MCF 10A (cell line): Measurements from ENCODE around the gene FAM53A. TPM values are rescaled to one million over a fixed set of nuclear protein-coding genes. Genes with fewer than 3 reads are reported as not detected.

ENCODE experiments used
- BruUV-seq: library from RNA; stranded (reverse); fragments of 400-500 nt; replicated peaks from 2 replicates; lab custom pipeline; 2021; lab: Mats Ljungman, UMichigan
- CTCF ChIA-PET: fragments of 300-600 bp; sonication (Branson Sonifier 250); formaldehyde crosslinking; extraction: SDS; loops from one replicate; lab custom pipeline; 2021; ENCODE audit warnings: antibody characterized with exemption, inconsistent platforms; lab: Yijun Ruan, JAX
- POLR2A ChIA-PET: fragments of 300-600, 350-650 bp; sonication (Branson Sonifier 250); formaldehyde crosslinking; extraction: SDS; loops from one replicate; lab custom pipeline; 2020; ENCODE audit warnings: antibody characterized with exemption, inconsistent platforms; lab: Yijun Ruan, JAX
- DNase-seq: peaks from one replicate; pipeline ENCODE4 v3.0.0-alpha.2; 2018; ENCODE audit not compliant: unreplicated experiment
- H3K27ac Mint-ChIP-seq: one replicate; pipeline ENCODE4 v1.8.0; 2022; ENCODE audit warnings: mild to moderate bottlenecking, low read depth, mixed read lengths; ENCODE audit not compliant: unreplicated experiment
- H3K27me3 Mint-ChIP-seq: one replicate; pipeline ENCODE4 v1.8.0; 2022; ENCODE audit warnings: mixed read lengths; ENCODE audit not compliant: insufficient read depth, unreplicated experiment
- H3K36me3 Mint-ChIP-seq: one replicate; pipeline ENCODE4 v1.8.0; 2022; ENCODE audit warnings: mild to moderate bottlenecking, moderate library complexity, mixed read lengths; ENCODE audit not compliant: insufficient read depth, unreplicated experiment
- H3K4me1 Mint-ChIP-seq: one replicate; pipeline ENCODE4 v1.8.0; 2022; ENCODE audit warnings: mixed read lengths; ENCODE audit not compliant: insufficient read depth, unreplicated experiment
- H3K4me3 Mint-ChIP-seq: one replicate; pipeline ENCODE4 v1.8.0; 2022; ENCODE audit warnings: mild to moderate bottlenecking, moderate library complexity, mixed read lengths; ENCODE audit not compliant: unreplicated experiment
- H3K9me3 Mint-ChIP-seq: one replicate; pipeline ENCODE4 v1.8.0; 2022; ENCODE audit warnings: mixed read lengths; ENCODE audit not compliant: unreplicated experiment
- intact Hi-C: fragments of 100-400 bp; cut with micrococcal nuclease; formaldehyde crosslinking; loops from 2 replicates; pipeline ENCODE4 v1.14.1; 2022
- total RNA-seq: library from RNA; stranded (reverse); gene quantifications from 2 replicates; pipeline ENCODE4 v1.2.3, GENCODE V29; 2022
- TF ChIP-seq, protein P1 (sequence below): fragments of 200-600 bp; IDR thresholded peaks from one replicate; pipeline ENCODE4 v1.8.0; 2022; ENCODE audit warnings: antibody characterized with exemption, mild to moderate bottlenecking; ENCODE audit not compliant: unreplicated experiment

Gene FAM53A
- total RNA-seq, 1 experiment from 2014 or later = 6.6 TPM

DNA sequence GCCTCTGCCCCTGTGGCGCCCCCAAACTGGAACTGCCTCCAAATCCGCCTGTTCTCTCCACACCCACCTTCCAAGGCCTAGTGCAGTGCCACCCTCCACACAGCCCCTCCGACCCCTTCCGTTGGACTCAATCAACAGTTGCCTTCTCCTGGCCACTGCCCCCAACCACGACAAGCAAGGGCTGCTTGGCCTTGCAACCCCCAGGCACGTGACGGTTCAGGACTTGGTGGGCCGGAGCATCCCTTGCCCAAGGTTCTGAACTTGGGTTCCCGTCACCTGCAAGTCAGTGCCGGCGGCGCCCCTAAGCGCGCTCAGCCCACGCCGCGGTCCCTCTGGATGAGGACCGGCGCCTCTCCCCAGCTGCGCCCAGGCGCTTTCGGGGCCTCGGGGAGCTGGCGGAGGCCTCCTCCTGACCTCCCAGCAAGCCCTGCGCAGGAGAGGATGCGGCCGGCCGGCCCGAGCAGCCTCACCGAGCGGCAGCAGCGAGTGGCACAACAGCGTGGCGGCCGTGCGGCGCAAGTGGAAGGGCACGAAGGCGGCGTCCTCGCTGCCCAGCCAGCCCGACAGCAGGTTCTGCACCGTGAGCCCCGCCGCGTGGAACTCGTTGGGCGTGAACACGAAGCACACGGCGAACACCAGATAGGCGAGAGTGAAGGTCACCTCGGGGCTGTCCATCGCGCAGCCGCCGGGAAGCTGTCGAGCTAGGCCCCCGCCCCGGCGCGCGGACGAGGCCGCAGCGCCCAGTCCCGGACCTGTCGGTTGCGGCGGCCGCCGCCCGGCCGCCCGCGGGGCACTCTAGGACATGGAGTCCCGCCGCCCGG is 36.3 kb upstream of the FAM53A start:
- peaks cover 19% of the 10 kb centered on the region for H3K4me1 Mint-ChIP-seq
- H3K27me3 Mint-ChIP-seq = no peaks in the 10 kb centered on the region
- H3K4me3 Mint-ChIP-seq = peak overlapping the region; percentile 93
- peak; percentile 30 for DNase-seq
- intact Hi-C loops = loop anchor here (10.0 kb wide), 1 partner anchor 376 kb away; the partner anchor contains the start of gene UVSSA
- no TSS peak for BruUV-seq
- H3K9me3 Mint-ChIP-seq = no peaks in the 10 kb centered on the region
- CTCF ChIA-PET = interaction anchor here (0.6 to 1.9 kb wide), 5 partner anchors 10 to 358 kb away, joined by 3 to 7 read pairs (median 3); no protein-coding TSS in a partner anchor
- peak overlapping the region; percentile 81 for H3K27ac Mint-ChIP-seq
- H3K36me3 Mint-ChIP-seq = peaks cover 16% of the 10 kb centered on the region
- TF ChIP-seq, protein P1, sequence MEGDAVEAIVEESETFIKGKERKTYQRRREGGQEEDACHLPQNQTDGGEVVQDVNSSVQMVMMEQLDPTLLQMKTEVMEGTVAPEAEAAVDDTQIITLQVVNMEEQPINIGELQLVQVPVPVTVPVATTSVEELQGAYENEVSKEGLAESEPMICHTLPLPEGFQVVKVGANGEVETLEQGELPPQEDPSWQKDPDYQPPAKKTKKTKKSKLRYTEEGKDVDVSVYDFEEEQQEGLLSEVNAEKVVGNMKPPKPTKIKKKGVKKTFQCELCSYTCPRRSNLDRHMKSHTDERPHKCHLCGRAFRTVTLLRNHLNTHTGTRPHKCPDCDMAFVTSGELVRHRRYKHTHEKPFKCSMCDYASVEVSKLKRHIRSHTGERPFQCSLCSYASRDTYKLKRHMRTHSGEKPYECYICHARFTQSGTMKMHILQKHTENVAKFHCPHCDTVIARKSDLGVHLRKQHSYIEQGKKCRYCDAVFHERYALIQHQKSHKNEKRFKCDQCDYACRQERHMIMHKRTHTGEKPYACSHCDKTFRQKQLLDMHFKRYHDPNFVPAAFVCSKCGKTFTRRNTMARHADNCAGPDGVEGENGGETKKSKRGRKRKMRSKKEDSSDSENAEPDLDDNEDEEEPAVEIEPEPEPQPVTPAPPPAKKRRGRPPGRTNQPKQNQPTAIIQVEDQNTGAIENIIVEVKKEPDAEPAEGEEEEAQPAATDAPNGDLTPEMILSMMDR = no peak
- POLR2A ChIA-PET = interaction anchor here (0.6 to 4.7 kb wide), 14 partner anchors 8 to 749 kb away, joined by 3 to 63 read pairs (median 3); partner anchors contain the start of genes LETM1, RNF4, SLBP and UVSSA

DNA sequence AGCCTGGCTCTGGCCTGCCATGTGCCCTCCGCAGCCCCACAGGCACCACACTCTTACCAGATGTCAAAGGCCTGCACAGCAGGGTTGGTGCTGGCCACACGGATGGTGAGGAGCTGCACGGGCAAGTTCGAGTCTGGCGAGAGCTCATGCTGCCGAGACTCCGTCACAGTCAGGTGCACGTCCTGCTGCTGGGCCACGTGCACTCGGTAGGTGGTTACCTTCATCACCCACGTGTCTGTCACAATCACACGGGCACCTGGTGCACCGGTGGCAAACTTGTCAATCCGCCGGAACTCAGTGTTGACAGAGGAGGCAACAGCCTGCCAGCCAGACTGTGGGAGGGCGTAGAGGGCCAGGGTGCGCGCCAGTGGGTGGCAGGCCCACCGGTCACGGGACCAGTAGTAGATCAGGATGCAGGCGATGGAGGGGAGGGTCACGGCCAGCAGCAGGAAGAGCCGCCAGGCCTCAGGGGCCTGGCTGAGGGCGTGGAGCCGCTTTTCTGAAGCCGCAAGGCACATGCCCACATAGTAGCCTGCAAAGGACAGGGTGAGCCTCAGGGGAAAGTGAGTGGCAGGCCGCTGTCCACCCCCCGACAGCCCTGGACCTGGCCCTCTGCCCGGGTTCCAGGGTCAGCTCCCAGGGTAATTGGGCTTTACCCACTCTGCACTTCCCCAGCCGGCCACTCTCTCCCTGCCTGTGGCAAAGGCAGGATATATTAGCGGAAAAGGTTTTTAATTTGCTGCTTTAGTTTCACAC is 34.2 kb upstream of the FAM53A start:
- ChIA-PET CTCF (interaction anchor here (0.7 to 1.6 kb wide), 3 partner anchors 12 to 27 kb away, joined by 3 to 5 read pairs (median 3); no protein-coding TSS in a partner anchor), POLR2A (interaction anchor here (0.8 kb wide), 1 partner anchor 138 kb away, joined by 3 read pairs; no protein-coding TSS in a partner anchor)
- intact Hi-C loops = no loop called here
- DNase-seq = no peak
- peaks cover 10% of the 10 kb centered on the region for H3K36me3 Mint-ChIP-seq
- H3K27ac Mint-ChIP-seq = no peak overlapping the region
- no peaks in the 10 kb centered on the region for H3K27me3 Mint-ChIP-seq
- no TSS peak for BruUV-seq
- H3K4me3 Mint-ChIP-seq = peak overlapping the region; percentile 93
- TF ChIP-seq, protein P1 = no peak
- no peaks in the 10 kb centered on the region for H3K9me3 Mint-ChIP-seq
- peaks cover 16% of the 10 kb centered on the region for H3K4me1 Mint-ChIP-seq

DNA sequence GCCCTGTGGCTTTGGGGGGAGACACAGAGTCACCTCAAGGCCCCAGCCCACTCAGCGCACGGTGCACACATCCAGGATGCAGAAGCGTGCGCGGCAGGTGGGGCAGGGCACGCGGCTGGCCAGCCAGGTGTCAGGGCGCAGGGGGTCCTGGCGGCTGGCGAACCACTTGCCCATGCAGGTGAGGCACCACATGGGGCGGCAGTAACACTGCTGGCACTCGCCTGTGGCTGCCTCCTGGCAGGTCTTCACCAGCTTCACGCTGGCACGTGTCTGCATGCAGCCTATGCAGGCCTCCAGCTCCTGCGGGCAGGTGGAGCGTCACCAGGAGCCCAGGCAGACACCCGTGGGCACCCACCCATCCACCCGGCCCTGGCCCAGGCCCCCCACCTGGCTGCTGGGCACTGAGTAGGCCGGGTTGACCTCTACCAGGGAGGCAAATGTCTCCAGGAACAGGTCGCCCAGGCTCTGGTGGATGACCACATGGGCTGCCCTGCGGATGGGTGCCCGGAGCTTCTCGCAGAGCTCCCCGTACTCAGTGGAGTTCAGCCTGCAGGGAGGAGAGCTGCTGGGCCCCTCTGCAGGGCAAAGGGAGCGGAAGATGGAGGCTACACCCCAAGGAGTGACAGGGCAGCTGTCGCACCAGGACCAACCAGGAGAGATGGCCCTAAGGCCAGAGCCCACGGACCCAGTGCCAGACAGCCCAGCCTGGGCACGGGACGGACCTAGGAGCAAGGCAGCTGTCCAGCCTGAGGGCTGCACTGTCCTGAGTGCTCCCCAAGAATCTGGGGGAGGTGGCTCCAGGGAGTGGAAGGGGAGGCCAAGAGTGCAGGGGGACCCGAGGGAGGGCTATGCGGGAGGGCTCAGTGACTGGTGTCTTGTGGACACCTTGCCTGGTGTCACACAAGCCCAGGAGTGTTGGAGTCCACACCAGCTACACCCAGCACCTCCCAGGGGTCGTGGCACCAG is 33.3 kb upstream of the FAM53A start:
- no TSS peak for BruUV-seq
- H3K36me3 Mint-ChIP-seq = peaks cover 10% of the 10 kb centered on the region
- H3K4me1 Mint-ChIP-seq = peaks cover 7% of the 10 kb centered on the region
- POLR2A ChIA-PET = interaction anchor here (0.9 kb wide), 1 partner anchor 10 kb away, joined by 3 read pairs; no protein-coding TSS in a partner anchor
- CTCF ChIA-PET = interaction anchor here (1.6 kb wide), 1 partner anchor 25 kb away, joined by 3 read pairs; no protein-coding TSS in a partner anchor
- intact Hi-C loops = no loop called here
- no peaks in the 10 kb centered on the region for H3K9me3 Mint-ChIP-seq
- no peak for DNase-seq
- no peak overlapping the region for H3K27ac Mint-ChIP-seq
- TF ChIP-seq, protein P1 = no peak
- no peaks in the 10 kb centered on the region for H3K27me3 Mint-ChIP-seq
- peak overlapping the region; percentile 29 for H3K4me3 Mint-ChIP-seq
